ENCODE data around the gene SKA3. TPM values are rescaled to one million over a fixed set of nuclear protein-coding genes. Genes with fewer than 3 reads are reported as not detected.

Gene SKA3
- total RNA-seq, 2 experiments from 2014 or later = 39.5 to 41.5 TPM

GRCh38 chr13:21116141-21116540 lies 60.2 kb downstream of the SKA3 start:
- DNase-seq (no peak), ATAC-seq (no peak)
- Mint-ChIP-seq H3K27me3 (no peaks in the 10 kb centered on the region), H3K9me3 (no peaks in the 10 kb centered on the region), H3K4me3 (no peak overlapping the region), H3K27ac (no peak overlapping the region), H3K36me3 (ENCODE audit: low read depth) (no peaks in the 10 kb centered on the region), H3K4me1 (ENCODE audit: low read depth) (no peaks in the 10 kb centered on the region)
- ChIA-PET POLR2A (no interaction called here), CTCF (no interaction called here)
- no peak for TF ChIP-seq CTCF (IDR thresholded peaks at IDR 0.05)
- intact Hi-C loops (cut with micrococcal nuclease) = no loop called here

GRCh38 chr13:21115231-21115630 lies 61.1 kb downstream of the SKA3 start:
- POLR2A ChIA-PET = no interaction called here
- CTCF ChIA-PET = interaction anchor here (0.7 kb wide), 1 partner anchor 14 kb away, joined by 3 read pairs; no protein-coding TSS in a partner anchor
- Mint-ChIP-seq H3K4me1 (ENCODE audit: low read depth) (no peaks in the 10 kb centered on the region), H3K27ac (no peak overlapping the region), H3K4me3 (no peak overlapping the region), H3K36me3 (ENCODE audit: low read depth) (no peaks in the 10 kb centered on the region), H3K9me3 (no peaks in the 10 kb centered on the region), H3K27me3 (no peaks in the 10 kb centered on the region)
- ATAC-seq = no peak
- no peak for TF ChIP-seq CTCF (IDR thresholded peaks at IDR 0.05)
- no peak for DNase-seq
- intact Hi-C loops (cut with micrococcal nuclease) = no loop called here

- no peaks in the 10 kb centered on the region for H3K27me3 Mint-ChIP-seq
- no peak overlapping the region for H3K27ac Mint-ChIP-seq
- H3K4me3 Mint-ChIP-seq = no peak overlapping the region
- CTCF ChIA-PET = interaction anchor here (0.6 to 2.2 kb wide), 7 partner anchors 23 to 368 kb away, joined by 3 to 11 read pairs (median 4); no protein-coding TSS in a partner anchor
- intact Hi-C loops (cut with micrococcal nuclease) = loop anchor here (5.0 kb wide), 1 partner anchor 366 kb away; no protein-coding TSS in a partner anchor
- H3K9me3 Mint-ChIP-seq = no peaks in the 10 kb centered on the region
- ATAC-seq (no peak), DNase-seq (no peak)
- H3K36me3 Mint-ChIP-seq (ENCODE audit: low read depth) = no peaks in the 10 kb centered on the region
- H3K4me1 Mint-ChIP-seq (ENCODE audit: low read depth) = no peaks in the 10 kb centered on the region
- no peak for TF ChIP-seq CTCF (IDR thresholded peaks at IDR 0.05)
- POLR2A ChIA-PET = interaction anchor here (0.6 kb wide), 1 partner anchor 217 kb away, joined by 3 read pairs; no protein-coding TSS in a partner anchor
These were observed 64.8 kb downstream of the SKA3 start for GRCh38 chr13:21111546-21111945.

- no peaks in the 10 kb centered on the region for H3K27me3 Mint-ChIP-seq
- no peak overlapping the region for H3K4me3 Mint-ChIP-seq
- no peaks in the 10 kb centered on the region for H3K4me1 Mint-ChIP-seq (ENCODE audit: low read depth)
- intact Hi-C loops (cut with micrococcal nuclease) = no loop called here
- no peaks in the 10 kb centered on the region for H3K36me3 Mint-ChIP-seq (ENCODE audit: low read depth)
- no peak for ATAC-seq
- DNase-seq = no peak
- ChIA-PET CTCF (interaction anchor here (0.8 to 1.4 kb wide), 2 partner anchors 22 to 368 kb away, joined by 3 read pairs; no protein-coding TSS in a partner anchor), POLR2A (interaction anchor here (1.7 kb wide), 1 partner anchor 68 kb away, joined by 3 read pairs; no protein-coding TSS in a partner anchor)
- H3K27ac Mint-ChIP-seq = no peak overlapping the region
- TF ChIP-seq CTCF (IDR thresholded peaks at IDR 0.05) = no peak
- H3K9me3 Mint-ChIP-seq = no peaks in the 10 kb centered on the region
These were observed 67.2 kb downstream of the SKA3 start for GRCh38 chr13:21109168-21109567.

- TF ChIP-seq CTCF (IDR thresholded peaks at IDR 0.05) = no peak
- no peaks in the 10 kb centered on the region for H3K36me3 Mint-ChIP-seq (ENCODE audit: low read depth)
These were observed 70.3 kb downstream of the SKA3 start for GRCh38 chr13:21106089-21106488.

More at GRCh38 chr13:21106089-21106488, 70.3 kb downstream of the SKA3 start:
- DNase-seq = no peak
- Mint-ChIP-seq H3K4me3 (no peak overlapping the region), H3K27me3 (no peaks in the 10 kb centered on the region), H3K27ac (no peak overlapping the region), H3K4me1 (ENCODE audit: low read depth) (no peaks in the 10 kb centered on the region), H3K9me3 (no peaks in the 10 kb centered on the region)
- ATAC-seq = no peak
- intact Hi-C loops (cut with micrococcal nuclease) = no loop called here
- ChIA-PET POLR2A (no interaction called here), CTCF (no interaction called here)
